ENCODE data around the gene SLC6A17.

- no peak for TF ChIP-seq CTCF (conservative IDR thresholded peaks at IDR 0.05; ENCODE audit: low read length)
- no peak for TF ChIP-seq EZH2phosphoT487 (IDR thresholded peaks at IDR 0.05; ENCODE audit: borderline replicate concordance)
Observed at GRCh38 chr1:110155878-110156522, 5.7 kb downstream of the SLC6A17 start.
